GM18502 (cell line): ENCODE data around the gene SMAD6.
"Not testable (repeated sequence)": the region's sequence is repeated elsewhere in the genome, so short reads cannot be mapped to it uniquely, and the experiment has no call there.

ENCODE experiments used
- ATAC-seq: cut with Tn5 transposase; IDR thresholded peaks from one replicate; pipeline ENCODE4 v1.9.1; 2021; ENCODE audit warnings: mild to moderate bottlenecking; ENCODE audit not compliant: unreplicated experiment, poor library complexity

The SMAD6 gene

GRCh38 chr15:66808181-66808824 lies 106.3 kb downstream of the SMAD6 start:
- ATAC-seq = no peak

- ATAC-seq = no peak
Observed at GRCh38 chr15:66809664-66810063, 107.6 kb downstream of the SMAD6 start.

- no peak for ATAC-seq
Observed at GRCh38 chr15:66815318-66815717, 113.3 kb downstream of the SMAD6 start.

- no peak for ATAC-seq
Observed at GRCh38 chr15:66816201-66816600, 114.2 kb downstream of the SMAD6 start.

- ATAC-seq = no peak
Observed at GRCh38 chr15:66819084-66819483, 117.0 kb downstream of the SMAD6 start.

GRCh38 chr15:66820481-66821176 lies 118.6 kb downstream of the SMAD6 start:
- no peak for ATAC-seq

- no peak for ATAC-seq
Observed at GRCh38 chr15:66821307-66821706, 119.3 kb downstream of the SMAD6 start.

- no peak for ATAC-seq
Observed at GRCh38 chr15:66822114-66822513, 120.1 kb downstream of the SMAD6 start.

- no peak for ATAC-seq
Observed at GRCh38 chr15:66822576-66822975, 120.5 kb downstream of the SMAD6 start.

GRCh38 chr15:66823601-66824000 lies 121.6 kb downstream of the SMAD6 start:
- no peak for ATAC-seq

GRCh38 chr15:66824424-66824823 lies 122.4 kb downstream of the SMAD6 start:
- ATAC-seq = no peak

- ATAC-seq = no peak
Observed at GRCh38 chr15:66825139-66825538, 123.1 kb downstream of the SMAD6 start.

- no peak for ATAC-seq
Observed at GRCh38 chr15:66825731-66826130, 123.7 kb downstream of the SMAD6 start.

GRCh38 chr15:66826507-66826906 lies 124.5 kb downstream of the SMAD6 start:
- no peak for ATAC-seq

GRCh38 chr15:66827039-66827697 lies 125.1 kb downstream of the SMAD6 start:
- ATAC-seq = no peak

GRCh38 chr15:66827698-66828055 lies 125.6 kb downstream of the SMAD6 start:
- no peak for ATAC-seq

GRCh38 chr15:66828817-66829541 lies 126.9 kb downstream of the SMAD6 start:
- ATAC-seq = not testable (repeated sequence)

- ATAC-seq = no peak
Observed at GRCh38 chr15:66829551-66830121, 127.6 kb downstream of the SMAD6 start.

GRCh38 chr15:66830358-66830757 lies 128.3 kb downstream of the SMAD6 start:
- no peak for ATAC-seq

- no peak for ATAC-seq
Observed at GRCh38 chr15:66830823-66831222, 128.8 kb downstream of the SMAD6 start.

- ATAC-seq = no peak
Observed at GRCh38 chr15:66831289-66831688, 129.3 kb downstream of the SMAD6 start.
